BJ (cell line): Measurements from ENCODE around the gene TBX4. TPM values are rescaled to one million over a fixed set of nuclear protein-coding genes. Genes with fewer than 3 reads are reported as not detected.

Experiments used
- CTCF ChIA-PET: fragments of 350-600 bp; formaldehyde crosslinking; extraction: SDS; loops from one replicate; lab custom pipeline; 2021; ENCODE audit warnings: antibody characterized with exemption, inconsistent platforms; lab: Yijun Ruan, JAX
- POLR2A ChIA-PET: fragments of 300-600 bp; sonication (Branson Sonifier 250); formaldehyde crosslinking; extraction: SDS; loops from one replicate; lab custom pipeline; 2021; ENCODE audit warnings: antibody characterized with exemption; lab: Charles Lee
- DNase-seq: peaks from one replicate; pipeline ENCODE4 v3.0.0-alpha.2; 2011; ENCODE audit warnings: low read depth
- H3K27me3 ChIP-seq: 2 replicates; pipeline ENCODE4 v1.6.0; 2011; ENCODE audit warnings: low read length; ENCODE audit not compliant: control insufficient read depth, insufficient read depth
- H3K36me3 ChIP-seq: 2 replicates; pipeline ENCODE4 v1.5.1; 2011; ENCODE audit warnings: low read length; ENCODE audit not compliant: control insufficient read depth, insufficient read depth
- H3K4me3 ChIP-seq: 2 replicates; pipeline ENCODE4 v1.5.1; 2011; ENCODE audit warnings: low read depth, mild to moderate bottlenecking, control low read depth, low read length
- polyA plus RNA-seq: library from polyadenylated mRNA; depleted of rRNA; stranded (reverse); fragments of >200 nt; gene quantifications from 2 replicates; pipeline ENCODE4 v1.2.3, GENCODE V29; 2011
- TF ChIP-seq, protein P1 (sequence below): IDR thresholded peaks from 2 replicates; pipeline ENCODE4 v1.5.1; 2011; ENCODE audit warnings: low read depth, mild to moderate bottlenecking, control low read depth, inconsistent platforms, low read length, moderate library complexity; ENCODE audit not compliant: insufficient read depth

TBX4 gene
- polyA plus RNA-seq, 1 experiment: 3.7 TPM

DNA sequence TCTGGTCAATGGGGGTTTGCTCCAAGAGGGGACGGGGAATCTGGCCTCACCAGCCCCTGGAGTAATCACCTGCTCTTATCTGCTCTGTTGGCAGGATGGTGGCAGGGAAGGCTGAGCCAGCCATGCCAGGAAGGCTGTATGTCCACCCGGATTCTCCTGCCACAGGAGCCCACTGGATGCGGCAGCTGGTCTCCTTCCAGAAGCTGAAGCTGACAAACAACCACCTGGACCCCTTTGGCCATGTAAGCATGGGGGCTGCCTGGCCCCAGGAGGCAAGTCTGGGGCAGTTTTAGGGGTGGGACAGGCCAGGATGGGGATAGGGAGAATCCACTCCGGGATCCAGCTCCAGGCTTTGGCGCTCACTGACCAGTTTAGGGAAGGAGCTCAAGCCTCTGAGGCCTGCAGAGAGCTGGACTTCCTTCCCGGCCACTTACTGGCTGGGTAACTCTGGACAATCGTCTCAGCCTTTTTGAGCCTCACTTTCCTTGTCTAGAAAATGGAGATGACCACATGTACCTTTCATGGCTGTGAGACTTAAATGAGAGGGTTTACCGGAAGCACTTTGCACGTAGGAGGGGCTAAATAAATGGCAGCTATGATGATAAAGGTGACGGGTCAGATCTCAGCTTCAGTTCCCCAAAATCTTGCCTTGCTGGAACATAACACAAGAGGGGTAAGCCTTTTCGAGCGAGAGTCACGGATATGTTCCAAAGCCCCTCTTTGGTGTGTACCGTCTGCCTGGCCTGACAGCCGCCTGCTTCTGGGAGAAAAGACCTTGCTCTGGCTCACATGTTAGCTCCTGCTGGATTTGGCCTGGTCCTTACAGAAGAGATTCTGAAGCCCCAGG, 15.4 kb downstream of the TBX4 start:
- H3K4me3 ChIP-seq: no peak overlapping the region
- H3K36me3 ChIP-seq: no peaks in the 10 kb centered on the region
- CTCF ChIA-PET: interaction anchor here (0.9 to 2.6 kb wide), 13 partner anchors 10 to 118 kb away, joined by 3 to 9 read pairs (median 4); partner anchors contain the start of gene TBX2
- POLR2A ChIA-PET: no interaction called here
- no peak for DNase-seq
- H3K27me3 ChIP-seq: no peaks in the 10 kb centered on the region
- TF ChIP-seq, protein P1, sequence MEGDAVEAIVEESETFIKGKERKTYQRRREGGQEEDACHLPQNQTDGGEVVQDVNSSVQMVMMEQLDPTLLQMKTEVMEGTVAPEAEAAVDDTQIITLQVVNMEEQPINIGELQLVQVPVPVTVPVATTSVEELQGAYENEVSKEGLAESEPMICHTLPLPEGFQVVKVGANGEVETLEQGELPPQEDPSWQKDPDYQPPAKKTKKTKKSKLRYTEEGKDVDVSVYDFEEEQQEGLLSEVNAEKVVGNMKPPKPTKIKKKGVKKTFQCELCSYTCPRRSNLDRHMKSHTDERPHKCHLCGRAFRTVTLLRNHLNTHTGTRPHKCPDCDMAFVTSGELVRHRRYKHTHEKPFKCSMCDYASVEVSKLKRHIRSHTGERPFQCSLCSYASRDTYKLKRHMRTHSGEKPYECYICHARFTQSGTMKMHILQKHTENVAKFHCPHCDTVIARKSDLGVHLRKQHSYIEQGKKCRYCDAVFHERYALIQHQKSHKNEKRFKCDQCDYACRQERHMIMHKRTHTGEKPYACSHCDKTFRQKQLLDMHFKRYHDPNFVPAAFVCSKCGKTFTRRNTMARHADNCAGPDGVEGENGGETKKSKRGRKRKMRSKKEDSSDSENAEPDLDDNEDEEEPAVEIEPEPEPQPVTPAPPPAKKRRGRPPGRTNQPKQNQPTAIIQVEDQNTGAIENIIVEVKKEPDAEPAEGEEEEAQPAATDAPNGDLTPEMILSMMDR: no peak

DNA sequence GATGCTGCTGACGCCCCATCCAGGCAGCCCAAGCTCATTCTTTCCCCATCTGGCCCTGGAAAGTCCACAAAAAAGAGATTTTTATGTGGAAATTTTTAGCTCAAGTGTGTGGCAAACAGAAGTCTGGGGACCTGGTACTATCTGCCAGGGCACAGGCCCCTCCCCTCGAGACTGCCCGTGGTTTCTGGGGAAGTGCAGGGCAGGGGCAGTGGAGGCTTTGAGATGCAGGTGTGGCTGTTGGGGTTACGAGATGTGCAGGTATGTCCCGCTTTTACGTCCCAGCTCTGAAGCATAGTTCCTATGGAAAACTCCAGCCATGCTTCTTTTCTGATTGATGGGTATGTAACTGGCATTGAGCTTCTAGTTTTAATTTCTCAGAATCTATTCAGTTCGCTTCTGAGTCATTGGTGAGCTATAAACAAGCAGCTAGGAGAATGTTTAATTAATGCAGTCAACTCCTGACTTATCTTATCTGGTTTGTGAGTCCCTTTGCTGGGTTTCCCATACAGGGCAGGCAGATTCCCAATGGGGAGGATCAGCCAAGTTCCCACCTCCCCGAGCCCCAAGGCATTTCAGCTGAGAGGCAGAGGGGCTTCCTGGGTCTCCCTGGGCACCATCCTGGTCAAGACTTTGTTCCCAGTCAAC, 16.2 kb downstream of the TBX4 start:
- TF ChIP-seq, protein P1: no peak
- DNase-seq: no peak
- POLR2A ChIA-PET: no interaction called here
- CTCF ChIA-PET: interaction anchor here (0.9 to 2.6 kb wide), 10 partner anchors 11 to 106 kb away, joined by 3 to 9 read pairs (median 4); no protein-coding TSS in a partner anchor
- H3K36me3 ChIP-seq: no peaks in the 10 kb centered on the region
- no peak overlapping the region for H3K4me3 ChIP-seq
- H3K27me3 ChIP-seq: no peaks in the 10 kb centered on the region

DNA sequence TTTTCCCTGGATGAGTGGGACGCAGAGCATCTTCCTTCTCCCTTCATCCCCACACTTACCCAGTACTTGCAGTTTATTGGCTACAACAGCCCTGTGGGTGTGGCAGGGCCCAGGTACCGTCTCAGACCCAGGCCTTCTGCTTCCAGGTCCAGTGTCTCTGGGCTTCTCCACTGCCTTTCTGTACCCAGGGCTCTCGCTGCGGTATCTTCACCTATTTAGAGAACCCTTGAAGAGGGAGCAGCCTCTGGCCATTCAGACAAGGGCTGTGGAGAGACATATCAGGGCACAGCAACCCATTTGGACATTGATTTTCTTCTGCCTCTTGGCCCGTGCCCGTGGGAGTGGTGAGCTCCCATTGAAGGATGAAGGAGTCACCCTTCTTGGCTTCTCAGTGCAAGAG, 17.3 kb downstream of the TBX4 start:
- Histone ChIP-seq H3K36me3 (no peaks in the 10 kb centered on the region), H3K27me3 (no peaks in the 10 kb centered on the region), H3K4me3 (no peak overlapping the region)
- CTCF ChIA-PET: interaction anchor here (0.7 to 1.6 kb wide), 4 partner anchors 24 to 56 kb away, joined by 3 to 5 read pairs (median 3); no protein-coding TSS in a partner anchor
- POLR2A ChIA-PET: no interaction called here
- TF ChIP-seq, protein P1: no peak
- no peak for DNase-seq

DNA sequence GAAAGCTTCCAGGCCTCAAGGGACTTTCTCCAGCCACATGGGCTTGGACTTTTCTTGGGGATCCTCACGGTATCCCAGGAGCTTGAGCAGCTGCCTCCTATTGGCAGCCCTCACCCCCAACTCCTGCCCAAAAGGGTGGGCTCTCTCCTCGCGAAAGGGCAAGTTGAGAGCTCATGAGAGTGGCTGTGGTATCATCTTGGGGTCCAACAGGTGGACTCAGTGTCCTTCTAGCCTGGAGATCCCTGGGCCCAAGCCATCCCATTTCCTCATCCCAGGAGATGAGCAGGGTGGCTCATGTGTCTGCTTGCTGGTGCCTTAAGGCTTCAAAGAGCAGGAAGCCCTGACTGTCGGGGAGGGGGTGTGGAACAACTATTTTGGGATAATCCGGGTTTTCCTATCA, 17.7 kb downstream of the TBX4 start:
- POLR2A ChIA-PET: no interaction called here
- TF ChIP-seq, protein P1: no peak
- H3K36me3 ChIP-seq: no peaks in the 10 kb centered on the region
- no peak for DNase-seq
- H3K4me3 ChIP-seq: no peak overlapping the region
- CTCF ChIA-PET: interaction anchor here (0.7 to 1.4 kb wide), 3 partner anchors 38 to 57 kb away, joined by 3 read pairs; no protein-coding TSS in a partner anchor
- no peaks in the 10 kb centered on the region for H3K27me3 ChIP-seq
